ENCODE measurements around the gene IL18BP.

The IL18BP gene

GRCh38 chr11:71996946-71997345 is 1.8 kb upstream of the IL18BP start:
- DNase-seq (ENCODE audit: low read depth), result no peak

- no peak for DNase-seq (ENCODE audit: low read depth)
Measured at GRCh38 chr11:71997594-71997993, 1.1 kb upstream of the IL18BP start.

- no peak for DNase-seq (ENCODE audit: low read depth)
Measured at GRCh38 chr11:71998061-71998460, 648 bp upstream of the IL18BP start.

GRCh38 chr11:71999362-71999761 is 653 bp downstream of the IL18BP start:
- no peak for DNase-seq (ENCODE audit: low read depth)

- DNase-seq (ENCODE audit: low read depth), result no peak
Measured at GRCh38 chr11:71999798-72000197, 1.1 kb downstream of the IL18BP start.

GRCh38 chr11:72000202-72000867 is 1.6 kb downstream of the IL18BP start:
- no peak for DNase-seq (ENCODE audit: low read depth)

- DNase-seq (ENCODE audit: low read depth), result no peak
Measured at GRCh38 chr11:72001285-72001684, 2.6 kb downstream of the IL18BP start.

- no peak for DNase-seq (ENCODE audit: low read depth)
Measured at GRCh38 chr11:72001834-72002591, 3.3 kb downstream of the IL18BP start.

GRCh38 chr11:72002841-72003775 is 4.4 kb downstream of the IL18BP start:
- DNase-seq (ENCODE audit: low read depth), result no peak

GRCh38 chr11:72003776-72004171 is 5.1 kb downstream of the IL18BP start:
- DNase-seq (ENCODE audit: low read depth), result no peak

GRCh38 chr11:72004515-72005346 is 6.0 kb downstream of the IL18BP start:
- no peak for DNase-seq (ENCODE audit: low read depth)

GRCh38 chr11:72005347-72006260 is 6.9 kb downstream of the IL18BP start:
- no peak for DNase-seq (ENCODE audit: low read depth)

GRCh38 chr11:72006309-72007088 is 7.8 kb downstream of the IL18BP start:
- DNase-seq (ENCODE audit: low read depth), result no peak

GRCh38 chr11:72007089-72007476 is 8.4 kb downstream of the IL18BP start:
- DNase-seq (ENCODE audit: low read depth), result no peak

GRCh38 chr11:72007587-72007986 is 8.9 kb downstream of the IL18BP start:
- DNase-seq (ENCODE audit: low read depth), result no peak

GRCh38 chr11:72008728-72009127 is 10.0 kb downstream of the IL18BP start:
- no peak for DNase-seq (ENCODE audit: low read depth)

GRCh38 chr11:72009156-72009555 is 10.4 kb downstream of the IL18BP start:
- DNase-seq (ENCODE audit: low read depth), result no peak

- DNase-seq (ENCODE audit: low read depth), result no peak
Measured at GRCh38 chr11:72010529-72011233, 12.0 kb downstream of the IL18BP start.

- no peak for DNase-seq (ENCODE audit: low read depth)
Measured at GRCh38 chr11:72012091-72012630, 13.5 kb downstream of the IL18BP start.
